ENCODE measurements around the gene TRIM54.

The TRIM54 gene, protein sequence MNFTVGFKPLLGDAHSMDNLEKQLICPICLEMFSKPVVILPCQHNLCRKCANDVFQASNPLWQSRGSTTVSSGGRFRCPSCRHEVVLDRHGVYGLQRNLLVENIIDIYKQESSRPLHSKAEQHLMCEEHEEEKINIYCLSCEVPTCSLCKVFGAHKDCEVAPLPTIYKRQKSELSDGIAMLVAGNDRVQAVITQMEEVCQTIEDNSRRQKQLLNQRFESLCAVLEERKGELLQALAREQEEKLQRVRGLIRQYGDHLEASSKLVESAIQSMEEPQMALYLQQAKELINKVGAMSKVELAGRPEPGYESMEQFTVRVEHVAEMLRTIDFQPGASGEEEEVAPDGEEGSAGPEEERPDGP

DNA sequence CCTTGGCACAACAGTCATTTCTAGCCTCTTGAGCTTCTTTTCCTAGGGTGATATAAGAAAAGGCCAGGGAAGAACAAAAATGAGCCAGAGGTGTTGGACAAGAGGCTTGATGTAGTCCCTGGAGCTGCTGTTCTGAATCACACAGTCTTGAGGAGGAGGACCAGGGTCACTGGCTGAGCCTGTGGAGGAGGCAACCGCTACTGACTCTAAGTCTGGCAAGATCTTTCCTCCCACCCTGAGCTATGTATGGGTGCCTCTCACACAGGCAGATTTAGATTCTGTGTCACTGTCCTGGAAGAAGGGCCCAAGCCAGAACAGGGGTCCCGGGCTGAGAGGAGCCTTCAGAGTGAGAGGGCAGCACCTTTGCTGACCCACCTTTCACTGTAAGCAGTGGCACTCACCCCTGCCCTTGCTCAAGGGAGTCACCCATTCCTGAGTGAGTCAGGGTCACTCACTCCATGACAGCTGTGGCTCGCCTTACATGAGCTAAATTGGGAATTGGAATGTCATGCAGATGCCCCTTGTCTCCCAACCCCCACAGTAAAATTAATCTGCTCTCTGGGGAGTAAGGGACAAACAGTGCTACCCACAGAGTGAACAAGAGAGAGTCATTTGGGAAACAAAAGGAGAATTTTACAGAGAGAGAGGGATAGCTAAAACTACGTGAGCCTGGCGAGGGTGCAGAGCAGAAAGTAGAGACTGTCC lies at the start of gene TRIM54:
TSS of gene TRIM54 (plus strand) at position 575 of the 705 bp plus-strand sequence. CDS start 303 bp downstream, outside the sequence.
- peak; percentile 42 for DNase-seq (ENCODE audit: low spot score)

DNA sequence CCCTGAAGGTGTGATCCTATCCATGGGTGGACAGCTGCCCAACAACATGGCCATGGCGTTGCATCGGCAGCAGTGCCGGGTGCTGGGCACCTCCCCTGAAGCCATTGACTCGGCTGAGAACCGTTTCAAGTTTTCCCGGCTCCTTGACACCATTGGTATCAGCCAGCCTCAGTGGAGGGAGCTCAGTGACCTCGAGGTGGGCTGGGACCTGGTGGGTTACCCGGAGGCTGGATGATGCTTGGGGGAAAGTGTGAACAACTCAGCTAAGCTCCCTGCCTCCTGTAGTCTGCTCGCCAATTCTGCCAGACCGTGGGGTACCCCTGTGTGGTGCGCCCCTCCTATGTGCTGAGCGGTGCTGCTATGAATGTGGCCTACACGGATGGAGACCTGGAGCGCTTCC lies 48.9 kb upstream of the TRIM54 start:
- DNase-seq (ENCODE audit: low spot score), result no peak

DNA sequence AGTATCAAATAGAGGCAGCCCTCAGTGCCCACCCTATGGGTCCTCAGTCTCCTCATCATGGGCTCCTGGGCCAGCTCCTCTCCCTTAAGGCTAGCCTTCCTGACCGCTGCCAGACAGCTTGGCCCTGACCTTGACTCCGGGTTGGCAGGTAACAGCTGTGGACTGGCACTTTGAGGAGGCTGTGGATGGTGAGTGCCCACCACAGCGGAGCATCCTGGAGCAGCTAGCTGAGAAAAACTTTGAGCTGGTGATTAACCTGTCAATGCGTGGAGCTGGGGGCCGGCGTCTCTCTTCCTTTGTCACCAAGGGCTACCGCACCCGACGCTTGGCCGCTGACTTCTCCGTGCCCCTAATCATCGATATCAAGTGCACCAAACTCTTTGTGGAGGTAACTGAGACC lies 46.1 kb upstream of the TRIM54 start:
- no peak for DNase-seq (ENCODE audit: low spot score)

DNA sequence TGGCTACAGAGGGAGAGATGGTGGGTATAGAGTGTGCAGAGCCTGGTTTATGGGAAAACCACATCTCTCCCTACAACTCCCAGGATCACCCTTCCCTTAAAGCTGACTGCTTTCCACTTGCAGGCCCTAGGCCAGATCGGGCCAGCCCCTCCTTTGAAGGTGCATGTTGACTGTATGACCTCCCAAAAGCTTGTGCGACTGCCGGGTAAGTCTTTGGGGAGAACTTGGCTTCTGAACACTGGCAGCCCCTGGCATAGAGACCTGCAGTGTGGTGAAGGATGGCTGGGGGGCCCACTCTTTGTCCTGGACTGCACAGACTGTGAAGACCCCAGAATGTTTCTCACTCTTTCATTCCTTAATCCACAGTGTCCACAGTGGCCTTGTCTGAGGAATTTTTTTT lies 45.6 kb upstream of the TRIM54 start:
- DNase-seq (ENCODE audit: low spot score), result no peak

DNA sequence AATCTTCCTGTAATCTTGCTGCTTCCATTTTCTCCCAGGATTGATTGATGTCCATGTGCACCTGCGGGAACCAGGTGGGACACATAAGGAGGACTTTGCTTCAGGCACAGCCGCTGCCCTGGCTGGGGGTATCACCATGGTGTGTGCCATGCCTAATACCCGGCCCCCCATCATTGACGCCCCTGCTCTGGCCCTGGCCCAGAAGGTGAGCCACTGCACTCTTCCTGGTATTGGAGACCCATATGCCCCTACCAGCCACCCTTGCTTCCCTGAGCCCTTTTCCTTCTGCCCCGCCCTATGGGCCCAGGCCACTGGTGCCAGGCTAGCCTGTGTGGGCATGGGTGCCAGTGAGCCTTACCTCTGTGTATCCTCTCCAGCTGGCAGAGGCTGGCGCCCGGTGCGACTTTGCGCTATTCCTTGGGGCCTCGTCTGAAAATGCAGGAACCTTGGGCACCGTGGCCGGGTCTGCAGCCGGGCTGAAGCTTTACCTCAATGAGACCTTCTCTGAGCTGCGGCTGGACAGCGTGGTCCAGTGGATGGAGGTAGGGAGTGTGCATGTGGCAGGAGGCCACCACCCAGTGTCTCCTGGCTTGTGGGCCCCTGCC lies 44.8 kb upstream of the TRIM54 start:
- DNase-seq (ENCODE audit: low spot score), result no peak

DNA sequence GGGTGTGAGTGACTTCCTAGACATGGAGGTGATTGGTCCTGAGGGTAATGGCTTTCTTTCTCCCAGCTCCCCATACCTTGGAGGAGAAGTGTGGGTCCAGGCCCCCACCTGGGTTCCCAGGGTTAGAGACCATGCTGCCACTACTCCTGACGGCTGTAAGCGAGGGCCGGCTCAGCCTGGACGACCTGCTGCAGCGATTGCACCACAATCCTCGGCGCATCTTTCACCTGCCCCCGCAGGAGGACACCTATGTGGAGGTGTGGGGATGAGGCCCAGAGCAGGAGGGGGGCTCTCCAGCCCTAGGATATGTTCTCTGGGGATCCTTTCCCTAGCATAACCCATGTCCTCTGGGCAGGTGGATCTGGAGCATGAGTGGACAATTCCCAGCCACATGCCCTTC lies 43.3 kb upstream of the TRIM54 start:
- DNase-seq (ENCODE audit: low spot score), result no peak

DNA sequence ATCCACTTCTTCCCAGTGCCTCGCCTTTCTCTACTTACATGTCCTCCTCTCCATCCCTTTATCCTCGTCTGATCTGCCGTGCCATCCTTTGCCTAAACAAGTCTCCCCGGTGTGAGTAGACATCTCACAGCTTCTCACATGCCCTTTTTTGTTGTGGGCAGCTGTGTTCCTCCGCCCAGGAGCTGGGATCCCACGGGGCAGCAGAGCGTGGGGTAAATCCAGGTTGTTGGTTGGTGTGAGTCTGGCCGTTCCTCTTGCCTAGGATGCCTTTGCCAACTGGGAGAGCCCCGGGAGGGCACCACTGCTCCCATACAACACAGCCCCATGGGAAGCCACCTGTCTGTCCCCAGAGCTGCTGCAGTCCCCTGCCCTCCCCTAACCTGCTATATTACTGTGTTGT lies 41.8 kb upstream of the TRIM54 start:
- no peak for DNase-seq (ENCODE audit: low spot score)

DNA sequence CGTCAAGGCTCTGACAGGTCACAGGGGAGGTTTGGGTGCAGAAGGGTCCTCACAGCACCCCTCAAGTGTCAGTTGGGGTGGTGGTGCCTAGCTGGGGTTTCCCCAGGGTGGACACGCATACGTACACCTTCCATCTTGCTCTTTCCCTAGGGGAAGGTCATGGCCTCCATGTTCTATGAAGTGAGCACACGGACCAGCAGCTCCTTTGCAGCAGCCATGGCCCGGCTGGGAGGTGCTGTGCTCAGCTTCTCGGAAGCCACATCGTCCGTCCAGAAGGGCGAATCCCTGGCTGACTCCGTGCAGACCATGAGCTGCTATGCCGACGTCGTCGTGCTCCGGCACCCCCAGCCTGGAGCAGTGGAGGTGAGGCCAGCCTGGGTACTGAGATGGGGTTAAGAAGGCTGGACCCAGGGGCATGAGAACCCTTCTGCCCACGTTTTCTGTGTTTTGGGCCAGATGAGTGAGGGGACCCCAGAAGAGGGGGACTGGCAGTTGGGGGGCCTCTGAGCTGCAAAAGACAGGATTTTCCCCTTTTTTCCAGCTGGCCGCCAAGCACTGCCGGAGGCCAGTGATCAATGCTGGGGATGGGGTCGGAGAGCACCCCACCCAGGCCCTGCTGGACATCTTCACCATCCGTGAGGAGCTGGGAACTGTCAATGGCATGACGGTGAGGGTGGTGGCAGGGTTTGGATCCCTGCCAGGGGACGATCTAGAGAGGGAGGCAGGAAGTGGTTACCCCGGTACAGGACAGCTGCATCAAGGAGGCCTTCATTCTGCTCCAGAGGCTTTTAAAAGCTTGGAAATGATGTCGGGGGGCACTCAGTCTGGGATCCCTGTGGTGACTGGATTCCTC lies 40.2 kb upstream of the TRIM54 start:
- no peak for DNase-seq (ENCODE audit: low spot score)

DNA sequence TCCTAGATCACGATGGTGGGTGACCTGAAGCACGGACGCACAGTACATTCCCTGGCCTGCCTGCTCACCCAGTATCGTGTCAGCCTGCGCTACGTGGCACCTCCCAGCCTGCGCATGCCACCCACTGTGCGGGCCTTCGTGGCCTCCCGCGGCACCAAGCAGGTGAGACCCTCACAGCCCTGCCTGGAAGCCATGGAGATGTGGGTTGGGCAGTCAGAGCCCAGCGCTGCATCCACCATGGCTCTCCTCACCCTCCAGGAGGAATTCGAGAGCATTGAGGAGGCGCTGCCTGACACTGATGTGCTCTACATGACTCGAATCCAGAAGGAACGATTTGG lies 39.6 kb upstream of the TRIM54 start:
- DNase-seq (ENCODE audit: low spot score), result no peak

DNA sequence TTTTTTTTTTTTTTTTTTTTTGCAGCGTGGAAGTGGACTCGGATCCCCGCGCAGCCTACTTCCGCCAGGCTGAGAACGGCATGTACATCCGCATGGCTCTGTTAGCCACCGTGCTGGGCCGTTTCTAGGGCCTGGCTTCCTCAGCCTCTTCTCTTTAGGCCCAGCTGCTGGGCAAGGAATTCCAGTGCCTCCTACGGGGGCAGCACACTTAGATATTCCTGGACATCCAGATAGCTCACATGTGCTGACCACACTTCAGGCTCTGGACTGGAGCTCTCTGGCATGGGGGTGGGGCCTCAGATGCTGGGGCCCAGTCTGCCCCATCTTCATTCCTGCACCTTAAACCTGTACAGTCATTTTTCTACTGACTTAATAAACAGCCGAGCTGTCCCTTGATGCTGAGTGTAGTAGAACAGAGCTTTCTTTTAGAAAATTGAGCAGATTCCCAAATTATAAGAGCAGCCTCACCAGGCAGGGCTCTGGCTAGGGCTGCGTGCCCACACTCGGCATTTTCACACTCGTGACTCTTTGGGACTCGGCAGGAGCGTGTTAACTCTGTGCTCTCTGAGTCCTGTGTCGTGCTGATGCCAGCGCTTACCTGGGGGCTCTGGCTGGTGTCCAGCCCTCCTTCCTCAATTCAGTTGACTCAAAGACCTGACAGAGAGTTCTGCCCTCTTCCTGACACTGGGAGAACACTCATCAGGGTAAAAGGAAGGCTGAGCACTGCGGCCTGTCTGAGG lies 38.7 kb upstream of the TRIM54 start:
- DNase-seq (ENCODE audit: low spot score), result no peak

DNA sequence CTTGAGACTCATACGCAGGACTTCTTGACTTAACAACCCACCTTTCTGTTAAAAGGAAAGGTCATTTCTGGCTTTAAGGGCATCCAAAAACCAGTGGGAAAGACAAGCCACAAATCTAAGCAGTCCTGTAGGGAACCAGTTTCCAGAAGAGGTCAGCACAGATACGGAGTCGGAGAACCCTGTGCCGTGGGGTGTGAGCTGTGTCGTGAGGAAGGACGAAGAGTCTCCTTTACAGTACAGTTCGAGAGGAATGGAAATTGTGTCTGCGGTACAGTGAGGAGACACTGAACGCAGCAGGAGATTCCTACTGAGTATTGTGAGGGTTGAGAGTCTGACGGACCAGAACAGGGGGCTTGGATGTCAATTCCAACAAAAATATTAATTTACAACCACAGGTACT lies 37.1 kb upstream of the TRIM54 start:
- DNase-seq (ENCODE audit: low spot score), result no peak

DNA sequence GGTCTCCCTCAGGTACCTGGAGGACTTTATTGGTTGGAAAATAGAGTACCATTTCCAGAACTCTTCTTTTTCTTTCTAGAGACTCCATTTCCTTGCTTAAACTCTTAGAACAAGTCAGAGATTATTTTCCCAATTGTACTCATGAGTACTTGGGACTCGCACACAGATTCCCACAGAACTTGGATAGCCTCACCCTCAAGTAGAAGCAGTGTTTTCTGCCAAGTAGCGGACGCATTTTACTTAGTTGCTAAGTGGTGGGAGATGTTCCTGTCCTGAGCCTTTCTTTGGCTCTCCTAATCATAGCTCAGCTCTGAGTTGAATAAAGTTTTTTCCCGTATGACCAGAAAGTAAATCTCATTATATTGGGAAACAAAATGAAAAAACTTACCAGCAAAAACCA lies 36.6 kb upstream of the TRIM54 start:
- no peak for DNase-seq (ENCODE audit: low spot score)

DNA sequence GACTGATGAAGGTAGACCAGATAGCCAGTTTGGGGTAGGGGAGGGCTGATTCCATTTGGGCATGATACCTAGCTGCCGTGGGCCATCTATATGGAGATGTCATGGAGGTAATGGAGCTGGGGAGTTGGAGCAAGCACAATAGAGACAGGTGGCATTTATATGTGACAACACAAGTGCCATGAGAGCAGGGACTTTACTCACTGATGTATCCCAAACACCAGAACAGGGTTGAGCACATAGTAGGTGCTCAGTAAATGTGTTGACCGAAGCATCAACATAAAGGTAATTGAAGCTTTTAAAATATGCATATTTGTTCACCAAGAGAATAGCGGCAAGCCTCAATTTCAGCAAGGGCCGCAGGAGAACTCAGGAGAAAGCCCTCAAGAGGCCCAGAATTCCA lies 34.3 kb upstream of the TRIM54 start:
- no peak for DNase-seq (ENCODE audit: low spot score)

DNA sequence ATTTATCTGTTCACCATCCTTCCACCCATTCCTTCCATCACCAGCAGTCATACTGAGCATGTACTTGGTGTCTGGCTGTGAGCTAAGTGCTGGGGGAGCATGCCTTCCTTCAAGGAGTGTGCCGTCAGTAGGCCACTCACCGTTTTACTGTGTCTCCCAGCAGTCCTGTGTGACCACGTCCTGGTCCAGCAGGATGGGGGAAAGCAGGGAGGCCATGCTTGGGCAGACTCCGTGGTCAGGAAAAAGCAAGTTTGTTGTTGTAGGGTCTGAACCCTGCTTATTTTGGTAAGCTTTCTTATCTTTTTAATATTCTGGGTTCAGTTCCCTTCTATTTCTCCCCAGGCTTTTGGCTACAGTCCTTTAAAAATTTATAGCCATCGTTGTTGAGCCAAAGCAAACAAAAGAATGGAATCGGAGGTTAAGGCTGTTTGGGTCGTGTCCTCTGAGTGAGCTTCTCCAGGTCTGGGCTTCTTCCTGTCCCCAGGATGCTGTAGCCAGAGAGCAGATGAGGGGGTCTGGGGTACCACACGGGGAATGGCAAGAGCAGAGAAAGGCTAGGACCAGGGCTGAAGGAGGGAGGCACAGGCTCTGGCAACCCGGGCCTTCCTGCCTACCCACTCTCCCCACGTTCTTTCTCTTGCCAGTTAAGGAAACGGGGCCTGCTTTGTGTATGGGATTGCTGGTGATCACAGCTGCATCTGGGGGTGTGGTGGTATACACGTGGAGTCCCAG lies 32.9 kb upstream of the TRIM54 start:
- DNase-seq (ENCODE audit: low spot score), result no peak

DNA sequence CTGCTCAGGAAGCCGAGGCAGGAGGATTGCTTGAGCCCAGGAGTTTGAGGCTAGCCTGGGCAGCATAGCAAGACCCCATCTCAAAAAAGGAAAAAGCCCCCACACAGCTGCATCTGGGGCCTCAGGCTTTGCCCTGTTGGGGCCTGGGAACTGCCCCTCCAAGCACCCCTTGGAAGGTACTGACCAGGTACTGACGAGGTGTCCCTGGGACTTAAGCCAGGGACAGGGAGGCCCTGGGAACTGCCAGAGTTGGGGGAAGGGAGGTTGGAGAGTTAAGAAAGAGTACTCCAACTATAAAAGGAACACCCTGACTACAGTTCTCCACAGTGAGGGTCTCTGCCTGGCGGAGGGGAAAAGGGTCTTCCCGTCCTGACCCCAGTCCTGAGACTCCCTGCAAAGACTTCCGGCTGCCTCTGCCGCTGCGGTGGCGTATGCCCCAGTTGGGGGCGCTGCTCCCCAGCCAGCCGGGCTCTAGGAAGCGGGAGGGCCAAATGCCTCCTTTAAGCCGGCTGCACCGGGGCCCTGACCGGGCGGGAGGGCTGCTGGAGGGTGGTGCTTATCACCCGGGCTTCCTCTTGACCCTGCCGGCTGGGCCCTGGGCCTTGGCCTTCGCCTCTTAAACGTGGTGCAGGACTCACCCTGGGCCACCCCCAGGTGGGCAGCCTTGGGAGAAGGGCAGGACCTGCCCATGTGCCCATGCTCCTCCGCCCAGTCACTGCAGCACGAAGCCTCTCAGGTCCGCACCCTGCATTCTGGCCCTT lies 32.2 kb upstream of the TRIM54 start:
- peak; percentile 87 for DNase-seq (ENCODE audit: low spot score)

DNA sequence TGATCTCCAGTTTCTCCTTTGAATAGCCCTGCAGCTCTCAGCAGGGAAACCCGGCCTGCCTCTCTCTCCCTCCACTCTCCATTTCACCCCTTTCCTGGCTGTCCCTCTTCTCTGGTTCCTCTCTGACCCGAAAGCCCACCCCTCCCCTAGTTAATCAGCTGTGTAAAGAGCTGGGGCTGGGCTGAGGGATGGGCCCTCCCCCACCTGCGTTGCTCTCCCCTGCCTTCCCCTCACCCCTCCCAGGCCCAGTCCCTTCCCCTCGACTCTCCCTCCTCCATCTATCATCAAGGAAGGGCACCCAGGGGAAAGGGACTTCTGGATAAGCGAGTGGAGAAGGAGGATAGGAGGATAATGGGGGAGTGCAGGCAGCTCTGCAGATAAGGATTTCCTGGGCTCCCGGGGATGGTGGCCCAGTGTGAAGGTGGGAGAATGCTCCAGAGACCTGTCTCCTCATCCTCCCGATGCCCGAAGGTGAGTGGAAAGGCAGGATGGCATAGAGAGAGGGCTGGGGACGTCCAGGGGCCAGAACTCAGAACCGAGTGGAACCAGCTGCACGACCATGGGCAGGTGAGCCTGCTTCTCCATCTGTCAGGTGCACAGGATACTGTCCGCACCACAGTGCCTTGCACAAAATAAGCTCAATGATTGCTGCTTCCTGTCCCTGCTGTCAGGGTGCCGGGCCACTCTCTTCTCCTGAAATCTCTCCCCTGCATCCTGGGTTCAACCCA lies 31.4 kb upstream of the TRIM54 start:
- no peak for DNase-seq (ENCODE audit: low spot score)

DNA sequence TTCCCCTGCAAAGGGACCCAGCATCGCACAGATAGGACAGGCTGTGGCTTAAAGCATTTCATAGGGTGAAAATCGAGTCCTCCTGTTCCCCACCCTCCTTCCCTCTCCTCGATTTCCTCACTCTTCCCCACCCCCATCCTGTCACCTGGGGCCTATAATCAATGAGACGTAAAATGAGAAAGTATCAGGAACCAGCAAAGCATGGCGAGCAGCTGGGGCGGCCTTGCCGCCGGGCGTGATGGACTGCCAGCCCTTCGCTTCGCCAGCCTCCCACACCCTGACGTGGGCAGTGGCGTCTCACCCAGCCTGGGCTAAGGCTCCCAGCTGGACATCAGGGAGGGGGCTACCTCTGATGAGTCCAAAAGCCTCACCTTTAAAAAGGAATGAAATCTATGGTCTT lies 30.5 kb upstream of the TRIM54 start:
- no peak for DNase-seq (ENCODE audit: low spot score)

DNA sequence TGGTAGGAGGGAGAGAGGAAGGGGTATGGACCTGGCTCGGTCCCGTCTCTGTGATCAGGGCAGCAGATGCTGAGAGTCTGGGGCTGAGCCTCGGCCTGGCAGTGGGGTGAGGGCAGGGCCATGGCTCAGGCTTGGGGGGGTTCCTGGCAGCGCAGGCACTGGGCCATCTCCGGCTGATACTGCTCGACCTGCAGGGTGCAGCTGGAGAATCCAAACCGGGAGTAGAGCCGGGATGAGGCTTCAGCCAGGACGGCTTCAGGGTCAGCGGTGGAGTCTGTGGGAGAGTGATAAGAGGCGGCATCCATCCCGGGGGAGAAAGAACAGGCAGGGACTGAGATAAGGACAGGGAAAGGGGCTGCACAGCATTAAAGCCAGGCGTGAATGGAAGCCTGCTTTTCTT lies 27.0 kb upstream of the TRIM54 start:
- no peak for DNase-seq (ENCODE audit: low spot score)

DNA sequence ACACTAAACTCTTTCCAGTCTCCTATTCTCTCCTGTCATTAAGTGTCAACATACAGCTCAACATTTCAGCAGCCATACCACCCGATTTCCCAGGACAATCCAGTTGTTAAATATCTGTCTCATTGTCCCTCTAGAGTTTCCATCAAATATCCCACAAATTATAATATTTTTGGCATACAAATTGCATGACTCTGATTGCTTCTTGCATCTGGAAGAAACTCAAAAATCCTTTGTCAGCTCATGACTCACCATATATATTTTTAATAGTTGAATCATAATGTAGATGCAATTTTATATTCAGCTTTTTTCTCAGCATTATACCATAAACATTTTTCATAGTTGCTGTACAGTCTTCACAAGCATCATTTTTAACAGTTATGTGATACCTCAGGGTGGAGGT lies 26.6 kb upstream of the TRIM54 start:
- peak; percentile 80 for DNase-seq (ENCODE audit: low spot score)

Measured in AG08396 (cell line).